HepG2 (cell line): Measurements from ENCODE around the gene ELP6.

ENCODE experiments used
- CTCF ChIP-seq: sonication (generic); formaldehyde crosslinking; IDR thresholded peaks from 2 replicates; pipeline ENCODE4 v1.5.0; 2020; ENCODE audit warnings: mild to moderate bottlenecking, missing genetic modification reagents, moderate library complexity
- ELF3 ChIP-seq: IDR thresholded peaks from 2 replicates; pipeline ENCODE4 v1.6.1; 2016; ENCODE audit warnings: missing genetic modification reagents, missing compliant biosample characterization
- ESRRA ChIP-seq: sonication (generic); formaldehyde crosslinking; IDR thresholded peaks from 2 replicates; pipeline ENCODE4 v1.5.1; 2020; ENCODE audit warnings: mild to moderate bottlenecking, low read depth, missing genetic modification reagents
- HMGXB4 ChIP-seq, 2 experiments: sonication (generic) in 1 of 2; formaldehyde crosslinking in 1 of 2; IDR thresholded peaks; 2 replicates each; pipeline versions ENCODE4 v1.4.0 to v1.6.1; 2018 to 2020; ENCODE audit warnings: missing genetic modification reagents in 2 of 2, borderline replicate concordance in 1 of 2, low read depth in 1 of 2, mild to moderate bottlenecking in 1 of 2, missing biosample characterization in 1 of 2
- KDM1A ChIP-seq: IDR thresholded peaks from 2 replicates; pipeline ENCODE4 v1.6.1; 2016; ENCODE audit warnings: missing compliant biosample characterization
- KLF16 ChIP-seq, 2 experiments: sonication (generic) in 1 of 2; formaldehyde crosslinking in 1 of 2; IDR thresholded peaks; 2 replicates each; pipeline versions ENCODE4 v1.6.1 to v1.8.0; 2016 to 2023; ENCODE audit warnings: missing genetic modification reagents in 2 of 2, missing compliant biosample characterization in 1 of 2
- MTA3 ChIP-seq: sonication (generic); formaldehyde crosslinking; IDR thresholded peaks from 2 replicates; pipeline ENCODE4 v1.4.0; 2020; ENCODE audit warnings: missing genetic modification reagents
- NFYB ChIP-seq: sonication (generic); formaldehyde crosslinking; IDR thresholded peaks from 2 replicates; pipeline ENCODE4 v1.4.0; 2020; ENCODE audit warnings: missing genetic modification reagents
- POGZ ChIP-seq: sonication (generic); formaldehyde crosslinking; IDR thresholded peaks from 2 replicates; pipeline ENCODE4 v1.4.0; 2020; ENCODE audit warnings: mild to moderate bottlenecking, missing genetic modification reagents
- RFX5 ChIP-seq: IDR thresholded peaks from 2 replicates; pipeline ENCODE4 v1.6.1; 2011; ENCODE audit warnings: low read depth, low read length, improper control_type of control experiment
- TEAD2 ChIP-seq: sonication (generic); formaldehyde crosslinking; IDR thresholded peaks from 2 replicates; pipeline ENCODE4 v1.9.0; 2021; ENCODE audit warnings: missing genetic modification reagents
- THRA ChIP-seq: sonication (generic); formaldehyde crosslinking; IDR thresholded peaks from 2 replicates; pipeline ENCODE4 v1.4.0; 2020; ENCODE audit warnings: missing genetic modification reagents, borderline replicate concordance
- ZNF530 ChIP-seq: sonication (generic); formaldehyde crosslinking; IDR thresholded peaks from 2 replicates; pipeline ENCODE4 v1.5.0; 2020; ENCODE audit warnings: low read depth, mild to moderate bottlenecking, missing genetic modification reagents
- ZNF780A ChIP-seq: sonication (generic); formaldehyde crosslinking; IDR thresholded peaks from 2 replicates; pipeline ENCODE4 v1.8.0; 2022; ENCODE audit warnings: mild to moderate bottlenecking, missing genetic modification reagents, moderate library complexity

GRCh38 chr3:47504113-47504512, 9.4 kb downstream of the ELP6 start:
- TF ChIP-seq RFX5, result no peak
- TF ChIP-seq KLF16 (CRISPR knock-in tag; IDR thresholded peaks at IDR 0.05), result no peak
- TF ChIP-seq NFYB, result no peak
- no peak for TF ChIP-seq KDM1A (CRISPR knock-in tag)
- no peak for TF ChIP-seq HMGXB4 (CRISPR knock-in tag; IDR thresholded peaks at IDR 0.05; ENCODE audit: borderline replicate concordance in 1 of 2, low read depth in 1 of 2)
- TF ChIP-seq ESRRA (CRISPR knock-in tag), result no peak
- no peak for TF ChIP-seq THRA
- no peak for TF ChIP-seq ZNF530 (CRISPR knock-in tag)
- no peak for TF ChIP-seq POGZ (CRISPR knock-in tag)
- no peak for TF ChIP-seq CTCF (CRISPR knock-in tag)
- TF ChIP-seq ZNF780A (CRISPR knock-in tag), result no peak
- TF ChIP-seq ELF3 (CRISPR knock-in tag), result no peak
- TF ChIP-seq TEAD2 (CRISPR knock-in tag), result no peak
- no peak for TF ChIP-seq MTA3 (CRISPR knock-in tag)
